ENCODE results near the gene ZDHHC14.
"Not testable (repeated sequence)": the region's sequence is repeated elsewhere in the genome, so short reads cannot be mapped to it uniquely, and the experiment has no call there.

ZDHHC14 gene

GRCh38 chr6:157464653-157465535 lies 83.9 kb downstream of the ZDHHC14 start:
- no peak for DNase-seq (ENCODE audit: low read depth in 2 of 2)

GRCh38 chr6:157466342-157466648 lies 85.3 kb downstream of the ZDHHC14 start:
- DNase-seq (ENCODE audit: low read depth in 2 of 2), result no peak

GRCh38 chr6:157467339-157467738 lies 86.3 kb downstream of the ZDHHC14 start:
- not testable (repeated sequence) for DNase-seq (ENCODE audit: low read depth in 2 of 2)

GRCh38 chr6:157468054-157468453 lies 87.1 kb downstream of the ZDHHC14 start:
- DNase-seq (ENCODE audit: low read depth in 2 of 2), result no peak

DNA sequence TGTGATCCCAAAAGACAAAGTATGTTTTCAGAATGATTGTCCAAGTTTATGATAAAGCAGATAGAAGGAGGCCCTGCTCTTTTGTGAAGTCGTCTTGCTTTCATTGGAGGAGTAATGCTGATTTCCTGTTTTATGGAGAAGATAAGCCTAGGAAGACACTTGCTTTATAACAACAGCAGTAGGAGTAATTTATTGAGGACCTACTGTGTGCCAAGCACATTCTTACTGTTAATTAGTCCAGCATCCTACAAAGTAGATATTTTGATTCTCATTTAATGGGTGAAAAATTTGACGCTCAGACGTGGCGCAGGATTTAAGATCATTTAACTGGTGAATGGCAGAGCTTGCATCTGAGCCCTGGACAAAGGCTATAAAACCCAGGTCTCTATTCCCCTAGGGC lies 87.6 kb downstream of the ZDHHC14 start:
- DNase-seq (ENCODE audit: low read depth in 2 of 2), result no peak

DNA sequence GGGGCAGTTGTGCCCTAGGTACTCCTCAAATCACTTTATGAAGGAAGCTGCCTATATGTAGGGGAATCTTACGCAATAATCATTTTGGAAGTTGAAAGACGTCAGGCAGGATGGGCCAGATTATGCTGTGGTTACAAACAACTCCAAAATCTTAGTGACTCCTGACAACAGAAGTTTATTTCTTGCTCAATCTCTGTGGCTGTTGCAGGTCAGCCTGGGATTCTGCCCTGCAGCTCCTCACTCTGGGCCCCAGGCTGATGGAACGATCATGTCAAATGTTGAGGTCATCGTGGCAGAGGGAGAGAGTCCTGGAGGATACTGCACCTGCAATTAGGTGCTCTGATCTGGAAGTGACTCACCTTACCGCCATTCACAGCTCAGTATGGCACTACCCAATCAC lies 88.4 kb downstream of the ZDHHC14 start:
- DNase-seq (ENCODE audit: low read depth in 2 of 2), result no peak

DNA sequence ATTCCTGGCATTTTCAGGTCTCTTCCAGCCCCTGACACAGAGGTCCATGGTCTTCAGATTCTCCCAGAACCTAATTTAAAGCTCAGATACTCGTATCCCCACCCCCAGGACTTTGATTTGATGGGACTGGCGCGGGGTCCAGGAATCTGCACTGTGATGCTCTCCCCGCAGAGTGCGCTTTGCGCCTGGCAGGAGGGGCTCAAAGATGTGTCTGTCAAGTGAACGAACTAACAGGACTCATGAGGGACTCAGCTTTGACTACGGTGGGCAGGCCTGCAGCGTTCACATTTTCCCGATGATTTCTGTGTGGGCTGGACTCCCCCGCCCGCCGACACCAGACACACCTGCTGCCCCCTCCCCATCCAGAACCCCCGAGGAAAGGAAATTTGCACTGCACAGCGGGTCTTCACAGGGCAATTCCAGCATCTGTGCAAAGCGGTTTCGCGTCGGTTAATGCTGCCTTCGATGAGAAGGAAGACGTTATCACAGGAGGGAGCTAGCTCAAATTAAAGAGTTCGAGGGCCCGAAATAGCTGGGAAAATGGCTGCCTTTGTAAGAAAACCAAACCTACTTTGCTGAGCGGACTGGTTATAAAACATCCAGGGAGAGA lies 90.2 kb downstream of the ZDHHC14 start:
- no peak for DNase-seq (ENCODE audit: low read depth in 2 of 2)

GRCh38 chr6:157471895-157472686 lies 91.1 kb downstream of the ZDHHC14 start:
- DNase-seq (ENCODE audit: low read depth in 2 of 2), result no peak

DNA sequence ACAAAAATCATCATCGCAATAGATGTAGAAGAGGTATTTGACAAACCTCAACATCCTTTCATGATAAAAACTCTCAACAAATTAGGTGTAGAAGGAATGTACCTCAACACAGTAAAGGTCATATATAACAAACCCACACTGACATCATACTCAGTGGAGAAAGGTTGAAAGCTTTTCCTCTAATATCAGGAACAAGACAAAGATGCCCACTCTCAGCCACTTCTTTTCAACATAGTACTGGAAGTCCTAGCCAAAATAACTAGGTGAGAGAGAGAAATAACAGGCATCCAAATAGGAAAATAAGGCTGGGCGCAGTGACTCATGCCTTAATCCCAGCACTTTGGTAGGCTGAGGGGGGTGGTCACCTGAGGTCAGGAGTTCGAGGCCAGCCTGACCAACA lies 95.8 kb downstream of the ZDHHC14 start:
- DNase-seq (ENCODE audit: low read depth in 2 of 2), result no peak

DNA sequence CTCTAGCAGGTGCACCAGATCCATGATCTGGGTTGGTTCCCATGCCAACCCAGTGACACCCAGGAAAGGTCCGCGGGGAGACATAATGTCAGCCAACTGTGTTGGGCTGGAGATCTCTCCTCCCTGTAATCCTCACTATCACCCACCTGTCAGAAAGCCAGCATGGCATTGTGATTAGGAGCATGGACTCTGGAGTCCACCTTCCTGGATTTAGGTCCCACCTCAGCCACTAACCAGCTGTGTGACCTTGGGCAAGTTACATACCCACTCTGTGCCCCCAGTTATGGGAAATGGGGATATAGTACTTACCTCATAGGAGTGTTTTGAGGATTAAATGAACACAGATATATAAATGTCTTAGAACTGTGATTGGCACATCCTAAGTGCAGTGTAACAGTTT lies 97.9 kb downstream of the ZDHHC14 start:
- no peak for DNase-seq (ENCODE audit: low read depth in 2 of 2)

DNA sequence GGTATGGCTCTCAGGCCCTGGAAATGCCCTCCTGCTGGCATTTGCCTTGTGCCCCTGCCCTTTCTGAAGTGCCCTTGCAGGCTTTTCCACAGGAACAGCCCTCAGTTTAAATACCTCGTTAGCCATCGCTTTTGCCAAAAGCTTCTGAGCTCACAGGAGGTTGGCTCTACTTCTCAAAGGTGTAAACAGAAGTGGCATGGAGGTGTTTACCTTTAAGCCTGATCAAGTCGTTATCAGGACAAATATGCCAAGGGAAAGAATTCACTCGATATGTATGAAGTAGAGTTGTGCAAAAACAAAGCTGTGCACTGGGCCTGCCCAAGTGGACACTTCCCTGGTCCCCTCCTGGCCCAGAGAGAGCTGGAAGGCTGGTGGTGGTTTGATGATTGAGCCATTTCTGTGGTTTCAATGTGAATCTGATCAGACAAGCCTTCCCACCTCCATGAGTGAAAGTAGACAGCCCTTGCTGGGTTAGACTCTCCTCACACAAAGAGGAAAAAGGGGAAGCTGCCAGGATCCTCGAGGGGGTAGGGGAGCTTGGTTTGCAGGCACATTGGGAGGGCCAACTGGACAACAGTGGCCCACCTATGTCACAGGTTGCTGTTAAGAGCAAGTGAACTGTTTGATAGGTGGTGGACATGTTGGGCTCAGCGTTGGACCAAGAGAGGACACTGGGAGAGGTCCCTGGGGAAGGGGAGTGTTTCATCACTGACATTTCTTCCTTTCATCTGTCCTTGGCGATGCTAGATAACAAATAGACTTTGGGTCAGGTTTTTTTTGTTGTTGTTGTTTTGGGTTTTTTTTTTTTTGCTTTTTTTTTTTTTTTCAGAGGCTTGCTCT lies 98.7 kb downstream of the ZDHHC14 start:
- DNase-seq (ENCODE audit: low read depth in 2 of 2), result no peak

DNA sequence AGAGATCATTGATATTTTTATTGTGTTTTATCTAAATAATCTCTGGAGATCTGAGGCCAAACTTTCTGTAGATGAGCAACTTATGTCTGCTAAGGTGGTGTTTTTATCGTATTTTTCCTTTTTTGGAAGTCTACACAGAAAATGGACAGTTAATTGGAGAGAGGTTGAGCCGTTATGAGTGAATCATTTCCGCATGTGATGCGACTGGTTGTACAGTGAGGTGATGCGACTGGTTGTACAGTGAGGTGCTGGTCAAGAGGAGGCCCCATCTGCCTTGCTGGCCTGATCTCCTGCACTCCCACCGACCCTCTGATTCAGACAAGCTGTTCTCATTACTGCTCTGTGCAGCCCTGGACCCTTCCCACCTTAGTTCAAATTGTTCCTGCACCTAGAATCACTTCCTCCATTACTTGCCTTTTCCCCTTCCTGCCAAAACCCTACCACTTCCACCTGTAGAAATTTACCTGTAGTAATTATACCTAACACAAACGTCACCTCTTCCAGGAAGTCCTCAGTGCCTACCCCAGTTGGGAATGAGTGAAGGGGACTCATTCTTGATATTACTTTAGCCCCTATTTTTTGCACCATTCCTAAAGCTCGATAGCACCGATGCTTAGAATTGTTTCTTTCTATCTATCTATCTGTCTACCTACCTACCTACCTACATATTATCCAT lies 100.3 kb downstream of the ZDHHC14 start:
- no peak for DNase-seq (ENCODE audit: low read depth in 2 of 2)

GRCh38 chr6:157481865-157482249 lies 100.9 kb downstream of the ZDHHC14 start:
- no peak for DNase-seq (ENCODE audit: low read depth in 2 of 2)

DNA sequence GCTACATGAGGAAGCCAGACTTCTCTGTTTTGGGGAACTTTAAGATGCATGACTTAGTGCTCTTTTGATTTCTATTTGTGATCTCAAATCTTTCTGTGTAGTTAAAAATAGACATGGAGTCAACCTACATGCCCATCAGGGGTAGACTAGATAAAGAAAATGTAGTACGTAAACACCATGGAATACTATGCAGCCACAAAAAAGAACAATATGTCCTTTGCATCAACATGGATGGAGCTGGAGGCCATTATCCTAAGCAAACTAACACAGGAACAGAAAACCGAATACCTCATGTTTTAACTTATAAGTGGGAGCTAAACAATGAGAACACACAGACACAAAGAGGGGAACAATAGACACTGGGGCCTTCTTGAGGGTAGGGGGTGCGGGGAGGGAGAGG lies 102.8 kb downstream of the ZDHHC14 start:
- DNase-seq (ENCODE audit: low read depth in 2 of 2), result no peak

DNA sequence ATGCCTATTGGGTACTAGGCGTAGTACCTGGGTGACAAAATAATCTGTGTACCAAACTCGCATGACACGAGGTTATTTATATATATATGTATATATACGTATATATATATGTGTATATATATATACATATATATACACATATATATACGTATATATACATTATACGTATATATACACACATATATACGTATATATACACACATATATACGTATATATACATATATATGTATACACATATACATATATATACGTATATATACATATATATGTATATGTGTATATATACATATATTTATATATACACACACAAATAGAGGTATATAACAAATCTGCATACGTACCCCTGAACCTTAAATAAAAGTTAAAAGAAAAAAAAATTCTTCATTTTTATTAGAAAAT lies 103.2 kb downstream of the ZDHHC14 start:
- no peak for DNase-seq (ENCODE audit: low read depth in 2 of 2)

- DNase-seq (ENCODE audit: low read depth in 2 of 2), result no peak
These were observed 105.6 kb downstream of the ZDHHC14 start for GRCh38 chr6:157486572-157486971.

DNA sequence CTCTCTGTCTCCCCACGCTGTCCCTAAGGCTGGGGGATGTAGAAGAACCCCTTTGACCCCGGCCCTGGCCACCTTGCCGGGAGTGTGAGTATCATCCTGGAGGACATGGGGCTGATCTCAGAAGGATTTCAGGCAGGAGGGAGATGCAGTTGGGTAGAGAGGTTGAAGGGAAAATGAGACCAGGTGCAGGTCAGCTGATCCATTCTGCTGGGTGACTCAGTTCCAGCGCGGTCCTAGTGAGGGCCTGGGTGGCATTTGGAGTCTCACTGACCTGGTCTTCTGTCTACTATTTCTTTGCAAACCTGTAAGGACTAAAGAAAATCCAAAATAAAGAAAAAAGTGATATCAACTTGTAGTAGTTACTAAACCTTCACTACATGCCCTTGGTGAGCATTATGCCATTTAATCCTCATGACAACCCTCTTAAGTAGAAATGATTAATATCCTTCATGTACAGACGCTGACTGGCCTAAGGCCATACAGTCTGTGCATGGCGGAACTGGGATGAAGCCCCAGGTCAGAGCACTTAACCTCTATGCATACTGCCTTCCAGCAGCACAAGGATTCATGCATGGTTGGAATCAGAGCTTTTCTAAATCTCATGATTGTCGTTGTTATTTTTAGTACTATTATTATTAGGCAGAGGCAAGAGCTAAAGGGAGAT lies 106.3 kb downstream of the ZDHHC14 start:
- DNase-seq (ENCODE audit: low read depth in 2 of 2), result no peak

GRCh38 chr6:157488058-157488457 lies 107.1 kb downstream of the ZDHHC14 start:
- no peak for DNase-seq (ENCODE audit: low read depth in 2 of 2)

DNA sequence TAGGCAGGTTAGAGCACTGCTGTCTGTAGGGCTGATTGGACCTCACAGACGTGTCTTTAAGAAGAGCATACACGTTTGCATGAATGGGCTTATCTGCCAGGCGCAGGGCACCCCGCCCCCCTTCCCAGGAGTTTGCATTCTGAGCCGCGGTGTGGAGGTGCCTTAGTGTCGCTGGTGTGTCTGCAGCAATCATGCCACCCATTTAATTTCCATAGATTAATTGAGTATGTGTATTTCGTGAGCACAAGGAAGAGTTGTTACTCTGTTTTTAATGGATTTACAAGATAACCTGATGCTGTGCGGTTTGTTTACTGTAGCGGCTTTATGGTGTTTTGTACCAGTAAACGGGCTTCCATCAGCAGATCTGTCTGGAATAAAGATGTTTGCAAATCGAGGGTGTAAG lies 107.7 kb downstream of the ZDHHC14 start:
- no peak for DNase-seq (ENCODE audit: low read depth in 2 of 2)

- no peak for DNase-seq (ENCODE audit: low read depth in 2 of 2)
These were observed 109.8 kb downstream of the ZDHHC14 start for GRCh38 chr6:157490611-157491269.
